Midbrain (tissue), 1 donor: ENCODE results near the gene KCNAB2.
"Not testable (repeated sequence)": the region's sequence is repeated elsewhere in the genome, so short reads cannot be mapped to it uniquely, and the experiment has no call there.

Source experiments
- DNase-seq: peaks from one replicate; lab custom pipeline; 2025; lab: John Stamatoyannopoulos, UW

The KCNAB2 gene

DNA sequence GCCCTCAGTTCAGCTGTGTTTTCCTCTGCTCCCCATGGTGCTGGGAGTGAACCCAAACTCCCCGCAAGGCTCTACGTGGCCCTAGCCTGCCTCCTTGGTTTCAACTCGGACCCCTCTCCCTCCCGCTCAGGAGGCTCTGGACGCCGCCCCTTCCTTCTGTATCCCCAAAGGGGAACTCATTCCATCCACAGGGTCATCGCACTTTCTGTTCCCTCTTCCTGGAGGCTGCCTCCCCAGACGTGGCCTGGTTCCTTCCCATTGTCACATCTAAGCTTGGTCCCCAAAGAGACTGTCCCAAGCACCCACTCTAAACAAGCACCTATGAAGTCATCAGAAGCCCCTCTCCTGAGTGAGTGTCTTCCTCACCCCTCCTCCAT lies 10.9 kb downstream of the KCNAB2 start:
- no peak for DNase-seq

DNA sequence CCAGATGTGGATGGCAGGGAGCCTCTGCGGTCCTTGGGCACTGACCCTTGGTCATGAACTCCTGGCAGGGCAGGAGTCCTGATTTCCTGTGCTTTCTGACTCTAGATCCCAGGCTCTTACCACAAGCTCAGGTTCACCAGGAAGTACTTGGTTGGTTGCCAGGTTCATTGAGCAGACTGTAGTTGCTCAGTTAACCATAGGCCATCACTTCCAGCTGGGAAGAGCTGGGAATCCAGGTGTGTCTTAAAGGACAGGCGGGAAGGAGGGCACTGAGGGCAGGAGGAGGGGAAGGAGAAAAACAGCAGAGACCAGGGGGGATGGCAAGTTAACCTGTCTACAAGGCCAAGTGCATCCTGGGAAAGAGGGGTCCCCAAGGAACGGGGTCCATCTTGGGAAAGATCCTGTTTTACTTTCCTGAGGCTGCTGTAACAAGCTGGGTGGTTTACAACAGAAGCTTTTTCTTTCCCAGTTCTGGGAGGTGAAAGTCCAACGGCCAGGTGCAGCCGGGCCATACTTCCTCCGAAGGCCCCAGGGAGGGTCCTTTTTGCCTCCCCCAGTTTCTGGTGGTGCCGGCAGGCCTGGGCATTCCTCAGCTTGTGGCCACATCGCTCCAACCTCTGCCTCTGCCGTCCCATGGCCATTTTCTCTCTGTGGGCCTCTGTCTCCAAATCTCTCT lies 11.6 kb downstream of the KCNAB2 start:
- DNase-seq = no peak

DNA sequence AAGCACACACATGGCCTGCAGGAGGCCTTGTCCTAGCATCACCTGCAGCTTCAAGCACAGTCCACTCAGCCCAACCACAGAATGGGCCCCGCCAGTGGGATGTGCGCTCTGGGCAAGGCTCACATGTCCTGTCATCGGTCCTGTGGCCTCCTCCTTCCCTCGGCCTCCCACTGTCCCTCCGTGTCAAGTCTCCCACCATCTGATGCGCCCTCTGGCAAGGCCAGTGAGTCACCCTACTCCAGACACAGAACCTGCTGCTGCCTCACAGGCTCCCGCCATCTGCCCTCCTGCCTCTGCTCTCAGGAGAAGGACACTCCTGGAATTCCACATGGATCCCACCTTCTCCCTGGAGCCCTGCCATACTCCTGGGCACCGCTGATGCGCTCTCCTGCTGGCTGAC lies 14.2 kb downstream of the KCNAB2 start:
- no peak for DNase-seq

DNA sequence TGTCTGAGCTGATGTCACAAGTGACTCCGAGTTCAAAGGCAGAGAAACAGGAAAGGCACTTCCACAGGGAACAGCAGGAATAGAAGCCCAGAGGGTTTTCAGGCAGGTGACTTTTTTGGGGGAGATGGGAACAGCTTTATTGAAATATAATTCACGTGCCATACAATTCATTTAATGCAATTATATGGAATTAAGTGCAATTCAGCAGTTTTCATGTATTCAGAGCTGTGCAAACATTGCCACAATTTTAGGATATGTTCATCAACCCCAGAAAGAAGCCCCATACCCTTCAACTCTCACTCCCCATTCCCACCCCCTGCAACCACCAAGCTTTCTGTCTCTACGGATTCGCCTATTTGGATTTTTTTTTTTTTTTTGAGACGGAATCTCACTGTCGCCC lies 17.0 kb downstream of the KCNAB2 start:
- DNase-seq = no peak

DNA sequence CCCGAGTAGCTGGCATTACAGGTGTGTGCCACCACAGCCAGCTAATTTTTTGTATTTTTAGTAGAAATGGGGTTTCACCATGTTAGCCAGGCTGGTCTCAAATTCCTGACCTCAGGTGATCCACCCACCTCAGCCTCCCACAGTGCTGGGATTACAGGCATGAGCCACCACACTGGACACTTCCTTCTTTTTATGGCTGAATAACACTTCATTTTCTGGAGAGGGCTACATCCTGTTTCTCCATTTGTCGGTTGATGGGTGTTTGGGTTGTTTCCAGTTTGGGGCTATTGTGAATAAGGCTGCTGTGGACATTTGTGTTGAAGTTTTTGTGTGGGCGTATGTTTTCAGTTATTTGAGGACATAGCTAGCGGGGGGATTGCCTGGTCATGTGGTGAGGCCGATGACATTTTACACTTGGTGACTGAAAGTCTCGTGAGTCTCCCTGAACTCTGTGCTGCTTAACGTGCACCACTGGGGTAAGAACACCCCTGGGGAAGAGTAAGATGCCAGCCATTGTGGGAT lies 17.9 kb downstream of the KCNAB2 start:
- not testable (repeated sequence) for DNase-seq

DNA sequence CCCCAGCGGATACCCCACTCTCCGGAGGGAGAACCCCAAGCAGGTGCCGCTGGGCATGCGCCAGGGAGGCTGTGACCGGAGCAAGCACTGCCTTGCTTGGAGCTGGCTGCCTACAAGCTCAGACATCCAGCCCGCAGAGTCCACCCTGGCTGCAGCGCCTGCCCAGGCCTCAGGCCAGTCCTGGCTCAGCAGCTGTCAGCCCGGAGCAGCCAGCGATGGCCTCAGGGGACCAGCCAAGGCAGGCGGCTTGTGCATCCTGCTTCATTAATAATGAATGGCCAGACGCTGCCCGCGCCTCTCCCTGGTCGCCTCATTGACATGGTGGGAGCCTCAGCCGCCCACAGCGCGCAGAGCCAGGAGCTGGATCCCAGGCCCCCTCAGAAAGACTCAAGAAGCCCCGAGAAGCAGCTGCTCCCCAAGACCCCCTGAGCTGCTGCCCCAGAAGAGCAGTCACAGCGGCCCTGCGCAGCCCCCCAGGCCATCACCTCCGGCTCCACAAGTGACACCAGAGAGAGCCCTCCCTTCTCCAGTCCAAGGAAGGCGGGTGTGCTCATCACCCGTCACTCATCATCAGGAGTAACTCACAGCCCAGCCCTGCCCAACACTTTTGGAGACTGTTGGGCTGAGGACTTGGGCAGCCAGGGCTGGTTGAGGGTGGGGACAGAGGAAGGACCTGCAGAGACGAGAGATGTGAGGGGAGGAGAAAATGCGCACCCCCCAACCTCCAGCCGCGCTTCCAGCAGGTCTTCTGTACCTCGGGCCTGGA lies 19.6 kb downstream of the KCNAB2 start:
- DNase-seq = no peak

DNA sequence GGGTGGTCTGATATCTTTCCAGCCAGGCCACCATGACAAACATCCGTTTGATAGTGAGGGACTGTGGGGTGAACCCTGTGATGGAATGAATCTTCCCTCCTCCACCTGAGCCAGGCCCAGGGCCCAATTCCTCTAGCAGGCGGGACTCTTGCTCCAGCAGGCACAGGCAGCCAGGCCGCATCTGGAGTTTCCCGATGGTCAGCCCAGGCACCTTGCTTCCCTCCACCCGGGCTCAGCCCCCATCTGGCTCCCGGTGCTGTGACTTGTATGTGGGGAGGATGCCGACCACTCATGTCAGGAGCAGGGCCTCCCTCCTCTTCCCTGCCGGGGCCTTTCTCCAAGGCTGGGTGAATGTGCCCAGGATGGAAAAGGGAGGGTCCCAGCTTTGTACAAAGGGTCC lies 21.0 kb downstream of the KCNAB2 start:
- no peak for DNase-seq

DNA sequence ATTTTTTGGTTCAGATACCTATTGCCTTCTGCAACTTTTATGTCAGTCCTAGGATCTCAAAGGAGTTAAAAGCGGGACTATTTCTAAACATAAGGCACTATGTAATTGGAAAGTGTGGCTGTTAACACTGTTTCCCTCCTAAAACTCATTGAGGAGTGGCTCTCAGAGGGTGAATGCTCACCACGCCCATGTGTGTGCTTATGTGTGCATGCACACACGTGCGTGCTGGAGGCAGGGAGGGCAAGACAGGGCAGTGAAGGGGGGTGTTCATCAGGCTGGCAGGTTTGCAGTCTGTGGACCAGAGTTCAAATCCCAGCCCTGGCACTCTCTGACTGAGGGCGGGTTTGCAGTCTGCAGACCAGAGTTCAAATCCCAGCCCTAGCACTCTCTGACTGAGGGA lies 22.4 kb downstream of the KCNAB2 start:
- DNase-seq = no peak

DNA sequence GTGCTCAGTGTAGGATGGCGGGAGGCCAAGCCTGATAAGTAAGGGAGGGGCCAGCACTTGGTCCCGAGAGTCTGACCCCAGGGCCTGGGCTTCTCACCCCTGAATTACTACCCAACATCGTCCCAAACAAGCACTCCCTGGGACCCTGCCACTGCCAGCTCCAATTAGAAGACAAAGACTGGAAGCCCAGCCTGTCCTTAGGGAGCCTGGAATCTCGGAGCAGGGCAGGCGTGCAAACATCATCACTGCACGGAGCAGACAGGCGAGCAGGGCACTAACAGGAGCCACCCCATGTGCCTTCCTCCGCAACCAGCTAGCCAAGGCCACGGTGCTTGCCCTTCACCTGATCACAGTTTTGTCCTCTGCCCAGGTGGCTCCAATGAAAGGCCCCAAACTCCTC lies 23.2 kb downstream of the KCNAB2 start:
- DNase-seq = no peak

DNA sequence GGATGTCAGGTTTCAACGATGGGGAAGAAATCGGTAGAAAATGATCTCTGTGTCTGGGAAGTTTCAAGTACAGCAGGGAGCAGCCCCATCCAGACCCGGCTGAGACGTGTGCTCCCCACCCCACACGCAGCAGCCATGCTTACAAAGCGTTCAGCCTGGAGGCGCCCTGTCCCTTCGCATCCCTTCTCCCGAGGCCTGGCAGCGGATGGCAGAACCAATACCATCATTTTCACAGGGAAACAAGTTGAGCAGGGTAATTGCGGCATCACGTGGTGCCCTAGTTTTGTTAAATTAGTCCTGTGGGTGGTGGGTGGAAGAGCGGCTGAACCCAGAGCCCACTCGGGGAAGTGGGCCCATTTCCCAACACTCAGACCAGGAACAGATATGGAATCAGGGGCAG lies 23.9 kb downstream of the KCNAB2 start:
- no peak for DNase-seq

DNA sequence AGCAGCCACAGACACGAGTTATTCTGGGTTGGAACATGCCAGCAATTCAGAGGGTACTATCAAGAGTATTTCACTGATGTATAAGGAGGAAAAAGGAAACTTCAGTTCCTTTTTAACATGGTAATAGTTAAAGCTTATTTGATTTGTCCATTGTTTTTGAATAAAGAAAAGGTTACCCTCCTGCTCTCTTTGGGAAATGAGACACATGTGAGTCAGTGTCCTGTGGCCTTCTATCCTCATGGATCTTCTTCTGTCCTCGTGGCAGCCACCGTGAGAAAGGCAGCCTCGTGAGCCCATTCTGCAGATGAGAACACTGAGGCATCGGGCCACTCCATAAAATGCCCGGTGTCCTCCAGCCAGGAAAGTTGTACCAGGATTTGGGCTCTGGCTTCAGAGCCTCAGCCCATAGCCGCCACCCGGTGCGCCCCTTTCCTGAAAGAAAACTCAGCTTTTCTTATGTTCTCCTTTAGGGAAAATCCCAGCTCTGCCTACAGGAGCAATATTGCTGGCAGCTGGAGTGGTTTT lies 24.8 kb downstream of the KCNAB2 start:
- no peak for DNase-seq

DNA sequence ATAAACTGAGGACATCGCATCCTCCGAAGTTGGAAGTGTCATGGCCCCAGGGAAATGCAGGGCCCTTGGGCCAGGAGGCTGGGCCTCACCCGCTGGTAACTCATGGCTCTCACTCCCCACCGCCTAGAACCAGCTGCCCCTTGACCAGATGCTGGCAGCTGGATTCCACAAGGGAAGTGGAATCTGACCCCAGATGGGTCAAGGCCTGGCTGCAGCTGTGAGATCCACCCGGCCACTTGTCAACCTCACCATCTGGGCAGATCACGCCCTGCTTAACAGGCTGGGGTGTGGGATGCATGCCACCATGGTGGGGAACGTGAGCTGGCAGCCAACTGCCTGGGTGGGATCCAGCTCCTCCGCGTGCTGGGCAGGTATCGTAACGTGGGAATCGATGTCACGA lies 25.5 kb downstream of the KCNAB2 start:
- no peak for DNase-seq

DNA sequence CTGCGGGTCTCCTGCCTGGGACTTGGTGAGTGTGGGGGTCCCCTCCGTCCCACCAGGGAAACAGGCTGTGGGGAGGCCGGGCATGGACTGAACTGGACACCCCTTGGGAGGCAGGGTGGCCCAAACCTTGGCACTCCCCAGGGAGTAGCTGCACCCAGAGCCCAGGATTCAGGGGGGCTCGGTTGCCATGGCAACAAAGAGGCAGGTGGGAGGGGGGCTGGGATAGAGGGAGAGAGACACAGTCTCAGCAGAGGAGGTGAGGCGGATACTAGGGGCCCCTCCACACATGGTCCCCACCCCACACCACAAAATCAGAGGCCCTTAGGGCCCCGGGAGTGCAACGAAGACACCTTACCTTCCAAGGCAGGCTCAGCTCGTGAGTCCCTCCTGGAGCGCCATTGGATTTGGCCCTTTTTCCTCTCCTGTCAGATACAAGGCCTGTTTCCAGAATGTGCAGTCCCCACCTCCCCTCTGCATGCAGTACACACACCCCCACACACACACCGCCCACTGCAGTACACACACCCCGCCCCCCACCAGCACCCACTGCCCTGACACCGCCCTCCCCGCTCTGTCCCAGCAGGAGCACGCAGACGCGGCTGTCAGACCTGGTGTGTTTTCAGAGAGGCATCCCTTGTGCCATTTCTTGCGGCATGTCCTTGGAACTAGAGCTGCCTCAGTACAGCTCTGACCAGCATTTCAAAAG lies 27.2 kb downstream of the KCNAB2 start:
- DNase-seq = no peak

DNA sequence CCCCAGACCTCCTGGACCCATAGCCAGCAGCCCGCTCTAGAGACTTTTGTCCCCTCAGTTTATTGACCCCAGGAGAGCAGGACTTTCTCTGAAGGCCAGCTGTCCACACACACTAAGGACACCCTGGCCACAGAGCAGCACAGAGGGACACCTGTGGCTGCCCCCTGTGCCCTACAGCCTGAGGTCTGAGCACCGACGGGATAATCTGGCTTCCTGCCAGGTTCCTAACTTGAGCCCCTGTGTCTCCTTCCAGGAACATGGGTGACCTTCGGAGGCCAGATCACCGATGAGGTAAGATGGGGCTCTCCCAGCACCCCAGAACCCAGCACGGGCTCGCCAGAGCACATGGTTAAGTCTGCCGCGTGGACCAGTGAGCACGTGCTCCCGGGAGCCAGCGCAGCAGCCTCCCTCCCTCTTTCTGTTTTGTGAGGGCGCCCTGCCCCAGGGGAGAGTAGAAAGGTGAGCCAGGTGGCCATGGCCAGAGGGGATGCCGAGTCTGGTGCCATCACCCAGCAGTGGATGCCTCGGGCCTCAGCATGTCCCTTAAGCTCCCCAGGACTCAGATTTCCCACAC lies 27.9 kb downstream of the KCNAB2 start:
- DNase-seq = no peak

DNA sequence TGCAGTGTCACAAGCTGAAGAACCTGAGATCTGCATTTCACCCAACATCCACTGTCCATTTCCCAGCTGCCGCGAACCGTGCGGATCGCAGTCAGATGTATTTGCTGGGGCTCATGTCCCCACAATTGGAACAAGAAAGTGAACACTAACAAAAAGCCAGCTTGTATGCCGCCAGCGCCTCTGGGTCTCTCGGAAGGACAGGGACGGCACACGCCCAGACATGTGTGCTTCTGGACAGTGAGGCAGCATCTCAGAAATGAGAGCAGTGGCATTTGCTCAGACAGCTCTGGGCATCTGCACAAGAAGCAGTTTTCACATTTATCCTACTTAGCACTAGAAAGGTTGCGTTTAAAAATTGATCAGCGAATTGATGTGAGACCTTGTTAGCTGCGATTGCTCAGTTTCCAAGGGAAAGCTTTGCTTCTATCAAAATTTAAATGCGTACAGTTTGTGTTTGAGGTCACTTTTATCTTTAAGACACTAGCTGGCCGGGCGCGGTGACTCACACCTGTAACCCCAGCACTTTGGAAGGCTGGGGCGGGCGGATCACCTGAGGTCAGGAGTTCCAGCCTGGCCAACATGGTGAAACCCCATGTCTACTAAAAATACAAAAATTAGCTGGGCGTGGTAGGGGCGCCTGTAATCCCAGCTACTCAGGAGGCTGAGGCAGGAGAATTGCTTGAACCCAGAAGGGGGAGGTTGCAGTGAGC lies 28.7 kb downstream of the KCNAB2 start:
- no peak for DNase-seq

DNA sequence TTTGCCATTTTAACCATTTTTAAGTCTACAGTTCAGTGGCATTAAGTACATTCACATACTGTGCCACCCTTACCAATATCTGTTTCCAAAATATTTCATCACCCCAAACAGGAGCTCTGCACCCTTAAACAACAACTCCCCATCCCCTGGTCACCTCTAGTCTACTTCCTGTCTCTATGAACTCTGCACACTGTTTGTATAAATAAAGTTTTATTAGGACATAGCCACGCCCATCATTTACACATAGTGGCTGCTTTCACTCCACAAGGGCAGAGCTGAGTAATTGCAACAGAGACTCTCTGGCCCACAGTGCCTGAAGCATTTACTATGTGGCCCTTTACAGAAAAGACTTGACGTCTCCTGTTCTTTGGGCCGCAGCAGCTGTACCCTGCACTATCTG lies 30.1 kb downstream of the KCNAB2 start:
- no peak for DNase-seq

DNA sequence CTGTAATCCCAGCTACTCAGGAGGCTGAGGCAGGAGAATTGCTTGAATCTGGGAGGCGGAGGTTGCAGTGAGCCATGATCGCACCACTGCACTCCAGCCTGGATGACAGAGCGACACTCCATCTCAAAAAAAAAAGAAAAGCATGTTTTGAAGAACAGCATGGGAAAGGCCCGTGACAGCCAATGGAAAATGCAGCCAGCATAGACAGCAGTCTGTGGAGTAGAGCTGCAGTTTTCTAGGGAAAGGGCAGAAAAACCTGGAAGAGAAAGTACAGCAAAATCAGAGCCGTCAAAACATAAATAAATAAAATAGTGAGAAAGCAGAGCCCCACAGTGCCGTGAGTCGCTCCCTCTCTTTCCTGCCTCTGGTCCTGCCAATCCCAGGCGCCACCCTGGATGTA lies 31.4 kb downstream of the KCNAB2 start:
- not testable (repeated sequence) for DNase-seq

DNA sequence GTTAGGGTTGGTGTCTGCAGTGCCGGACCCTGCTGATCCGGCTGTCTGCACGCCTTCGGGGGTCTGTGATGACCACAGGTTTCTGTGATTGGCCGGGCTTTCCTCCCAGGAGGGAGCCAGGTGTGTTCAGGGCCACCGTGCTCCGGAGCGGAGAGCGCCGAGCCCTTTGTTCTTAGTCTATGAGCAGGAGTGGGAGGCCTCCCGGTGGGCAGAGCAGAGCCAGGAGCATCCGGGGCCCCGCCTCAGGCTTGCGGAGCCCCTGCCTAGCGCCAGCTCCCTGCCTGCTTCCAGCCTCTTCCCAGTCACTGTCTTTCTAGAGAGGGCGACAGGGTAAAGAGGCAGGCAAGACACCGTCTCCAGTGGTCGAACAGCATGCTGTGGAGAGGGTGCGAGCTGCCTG lies 31.8 kb downstream of the KCNAB2 start:
- no peak for DNase-seq

DNA sequence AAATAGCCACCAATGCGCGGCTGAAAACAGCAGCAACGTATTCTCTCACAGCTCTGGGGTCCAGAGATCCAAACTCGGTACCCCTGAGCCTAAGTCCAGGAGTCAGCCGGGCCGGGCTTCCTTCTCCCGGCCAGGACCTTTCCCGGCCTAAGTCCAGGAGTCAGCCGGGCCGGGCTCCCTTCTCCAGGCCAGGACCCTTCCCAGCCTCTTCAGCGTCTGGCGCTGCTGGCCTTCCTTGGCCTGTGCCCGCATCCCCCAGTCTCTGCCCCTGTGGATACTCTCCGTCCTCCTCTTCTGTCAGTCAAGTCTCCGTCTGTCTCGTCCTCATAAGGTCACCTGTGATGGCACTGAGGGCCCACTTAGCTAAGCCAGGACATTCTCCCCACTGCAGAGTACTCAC lies 32.2 kb downstream of the KCNAB2 start:
- no peak for DNase-seq

DNA sequence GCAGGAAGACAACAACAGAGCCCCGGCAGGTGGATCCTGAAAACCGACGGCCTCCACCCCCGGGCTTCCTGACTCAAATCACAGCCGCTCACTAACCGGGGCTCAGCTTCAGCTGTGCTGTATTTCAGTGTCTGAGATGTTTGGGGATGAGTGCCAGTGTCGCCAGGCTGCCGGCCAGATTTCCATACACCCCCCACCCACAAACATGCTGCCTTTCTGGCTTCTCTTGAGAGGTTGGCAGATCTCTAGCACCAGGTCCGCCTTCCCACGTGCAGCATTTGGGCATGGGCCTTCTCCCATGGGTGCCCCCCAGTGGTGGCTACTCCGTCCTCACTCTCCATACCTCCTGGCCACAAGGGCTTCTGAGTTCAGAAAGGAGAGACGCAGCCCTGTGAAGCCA lies 34.8 kb downstream of the KCNAB2 start:
- DNase-seq = no peak

DNA sequence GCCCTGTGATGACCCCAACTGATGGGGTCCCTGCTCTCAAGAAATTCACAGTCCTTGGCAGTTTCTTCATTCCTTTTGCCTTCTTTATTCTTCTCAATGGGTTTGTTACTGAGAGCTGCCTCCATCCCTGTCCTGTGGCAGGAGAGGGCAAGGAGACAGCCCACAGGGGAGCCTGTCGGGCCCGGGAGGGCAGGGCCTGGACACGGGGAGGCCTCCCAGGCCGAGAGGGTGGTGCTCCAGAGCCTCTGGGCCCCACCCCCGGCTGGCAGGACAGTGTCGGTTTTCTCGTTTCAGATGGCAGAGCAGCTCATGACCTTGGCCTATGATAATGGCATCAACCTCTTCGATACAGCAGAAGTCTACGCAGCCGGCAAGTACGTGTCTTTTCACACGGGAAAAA lies 36.2 kb downstream of the KCNAB2 start:
- no peak for DNase-seq
